HL-60/S4 (cell line): Measurements from ENCODE around the gene RUNDC1.

ENCODE experiments used
- in situ Hi-C: fragments of 300-500 bp; cut with MboI; formaldehyde crosslinking; loops from 2 replicates; pipeline ENCODE4 v1.14.3; 2022; ENCODE audit warnings: low sequenced_read_pairs

The RUNDC1 gene

GRCh38 chr17:43018008-43018853 is 37.9 kb downstream of the RUNDC1 start:
- in situ Hi-C loops = no loop called here

- in situ Hi-C loops = no loop called here
These were observed 38.6 kb downstream of the RUNDC1 start for GRCh38 chr17:43018932-43019331.

- in situ Hi-C loops = no loop called here
These were observed 39.1 kb downstream of the RUNDC1 start for GRCh38 chr17:43019418-43019817.

GRCh38 chr17:43020030-43020621 is 39.8 kb downstream of the RUNDC1 start:
- in situ Hi-C loops = no loop called here

- in situ Hi-C loops = no loop called here
These were observed 40.7 kb downstream of the RUNDC1 start for GRCh38 chr17:43020789-43021740.

GRCh38 chr17:43021741-43022512 is 41.6 kb downstream of the RUNDC1 start, which contains the start of gene VAT1:
Gene VAT1, minus strand, starts transcription at chr17:43022385. Its CDS starts 63 bp downstream, at chr17:43022322.
- in situ Hi-C loops = no loop called here

GRCh38 chr17:43024407-43025289 is 44.3 kb downstream of the RUNDC1 start, which contains the start of gene RND2:
Gene RND2, plus strand, starts transcription at chr17:43025231. Its CDS starts 117 bp downstream, at chr17:43025348.
- in situ Hi-C loops = no loop called here

GRCh38 chr17:43025290-43025657 is 44.9 kb downstream of the RUNDC1 start:
- in situ Hi-C loops = no loop called here

GRCh38 chr17:43025766-43026537 is 45.6 kb downstream of the RUNDC1 start:
- in situ Hi-C loops = no loop called here

- in situ Hi-C loops = no loop called here
These were observed 46.2 kb downstream of the RUNDC1 start for GRCh38 chr17:43026595-43026994.

- in situ Hi-C loops = no loop called here
These were observed 47.0 kb downstream of the RUNDC1 start for GRCh38 chr17:43027091-43028032.

- in situ Hi-C loops = no loop called here
These were observed 48.0 kb downstream of the RUNDC1 start for GRCh38 chr17:43028221-43028861.

GRCh38 chr17:43030137-43030767 is 49.9 kb downstream of the RUNDC1 start:
- in situ Hi-C loops = no loop called here

GRCh38 chr17:43031666-43032065 is 51.3 kb downstream of the RUNDC1 start:
- in situ Hi-C loops = no loop called here

GRCh38 chr17:43033948-43034881 is 53.9 kb downstream of the RUNDC1 start:
- in situ Hi-C loops = no loop called here
